ENCODE measurements around the gene ICE1. TPM values are rescaled to one million over a fixed set of nuclear protein-coding genes. Genes with fewer than 3 reads are reported as not detected.

ICE1 gene
- polyA plus RNA-seq, 2 of the 4 experiments (the other 2 are of a cell fraction): 16.3 to 33.1 TPM

DNA sequence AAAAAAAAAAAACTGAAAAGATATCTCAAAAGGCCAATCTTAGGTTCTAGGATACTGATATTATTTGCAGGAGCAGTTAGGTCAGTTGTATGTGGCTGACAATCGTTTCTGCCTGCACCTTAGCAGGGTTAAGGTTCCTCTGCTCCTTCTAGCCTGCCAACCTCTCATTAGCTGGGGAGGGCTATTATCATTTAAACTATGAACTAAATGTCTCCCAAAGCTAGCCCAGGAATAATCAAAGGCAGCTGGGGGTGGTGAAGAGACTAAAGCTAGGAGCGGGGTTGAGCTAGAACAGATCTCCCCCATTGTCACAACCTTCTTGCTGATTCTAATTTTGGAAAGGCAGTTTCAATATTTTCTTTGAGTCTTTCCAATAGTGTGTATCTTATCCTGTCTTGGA, 99.9 kb downstream of the ICE1 start:
- Histone ChIP-seq H3K9me3 (peaks cover 3% of the 10 kb centered on the region; the same call in 1 of the 3 replicates), H3K4me1 (no peaks in the 10 kb centered on the region), H3K4me3 (no peak overlapping the region), H3K27ac (no peak overlapping the region), H3K4me2 (no peak overlapping the region)
- FAIRE-seq (no peak), DNase-seq (ENCODE audit: low read depth in 1 of 2, low spot score in 1 of 2) (no peak), ATAC-seq (no peak)
- ChIA-PET CTCF (no interaction called here), POLR2A (no interaction called here)
- TF ChIP-seq KDM5A (IDR thresholded peaks at IDR 0.05) (no peak), PHF8 (IDR thresholded peaks at IDR 0.05; ENCODE audit: borderline replicate concordance, low read depth) (no peak), RAD21 (conservative IDR thresholded peaks at IDR 0.05 in 1 of 2, IDR thresholded peaks at IDR 0.05 in 1 of 2) (no peak)
- 44% methylated on average over 2 of the region's 2 CpGs for WGBS (ENCODE audit: missing lambda C conversion rate)

DNA sequence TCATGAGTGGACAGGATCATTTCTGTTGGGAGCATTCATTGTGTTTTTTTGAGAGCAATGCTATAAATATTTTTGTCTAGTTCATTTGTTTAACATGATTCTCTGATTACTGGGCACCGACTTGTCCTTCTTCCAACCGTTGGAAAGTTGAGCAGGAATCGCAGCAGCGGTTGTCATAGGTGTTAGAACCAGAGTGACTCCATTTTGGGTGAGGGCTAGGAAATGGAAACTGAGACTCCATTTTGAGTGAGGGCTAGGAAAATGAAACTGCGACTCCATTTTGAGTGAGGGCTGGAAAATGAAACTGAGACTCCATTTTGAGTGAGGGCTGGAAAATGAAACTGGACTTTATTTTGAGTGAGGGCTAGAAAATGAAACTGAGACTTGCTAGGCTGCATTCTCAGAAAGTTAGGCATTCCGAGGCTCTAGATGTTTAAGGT, 100.6 kb downstream of the ICE1 start:
- TF ChIP-seq ZSCAN20 (CRISPR knock-in tag; IDR thresholded peaks at IDR 0.05) (peak; percentile 91), KDM1A (IDR thresholded peaks at IDR 0.05; ENCODE audit: low read depth) (no peak), ZNF302 (CRISPR knock-in tag; IDR thresholded peaks at IDR 0.05) (peak; percentile 92), FOXS1 (CRISPR knock-in tag; IDR thresholded peaks at IDR 0.05) (peak; percentile 63; the same call in 1 of the 2 replicates), HOXB5 (CRISPR knock-in tag; IDR thresholded peaks at IDR 0.05) (peak; percentile 82; the same call in 1 of the 2 replicates), HOXB13 (CRISPR knock-in tag; IDR thresholded peaks at IDR 0.05; ENCODE audit: low read depth) (peak; percentile 85; the same call in 1 of the 2 replicates), EHF (CRISPR knock-in tag; IDR thresholded peaks at IDR 0.05) (peak; percentile 86; the same call in 1 of the 2 replicates), NPAS2 (CRISPR knock-in tag; IDR thresholded peaks at IDR 0.05; ENCODE audit: borderline replicate concordance) (peak; percentile 39; the same call in 1 of the 2 replicates), HEYL (CRISPR knock-in tag; IDR thresholded peaks at IDR 0.05) (0 out of 2 replicates have a peak, but pooled peaks have one; percentile 46), RAD21 (conservative IDR thresholded peaks at IDR 0.05 in 1 of 2, IDR thresholded peaks at IDR 0.05 in 1 of 2) (no peak)
- TF ChIP-seq, protein P1, sequence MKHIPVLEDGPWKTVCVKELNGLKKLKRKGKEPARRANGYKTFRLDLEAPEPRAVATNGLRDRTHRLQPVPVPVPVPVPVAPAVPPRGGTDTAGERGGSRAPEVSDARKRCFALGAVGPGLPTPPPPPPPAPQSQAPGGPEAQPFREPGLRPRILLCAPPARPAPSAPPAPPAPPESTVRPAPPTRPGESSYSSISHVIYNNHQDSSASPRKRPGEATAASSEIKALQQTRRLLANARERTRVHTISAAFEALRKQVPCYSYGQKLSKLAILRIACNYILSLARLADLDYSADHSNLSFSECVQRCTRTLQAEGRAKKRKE (CRISPR knock-in tag; IDR thresholded peaks at IDR 0.05; ENCODE audit: low read depth): peak; percentile 91
- CTCF ChIA-PET: no interaction called here
- 48% methylated on average over 6 of the region's 6 CpGs for WGBS (ENCODE audit: missing lambda C conversion rate)
- H3K9me3 ChIP-seq: peaks cover 3% of the 10 kb centered on the region; the same call in 1 of the 3 replicates
- DNase-seq (ENCODE audit: low read depth in 1 of 2, low spot score in 1 of 2) (peak in 1 of 2 experiments; percentile 32), FAIRE-seq (no peak), ATAC-seq (peak in 1 of 2 experiments; percentile 51; a peak in 2 of 6 replicates)
- peak overlapping the region; percentile 28; the same call in 1 of the 3 replicates for H3K4me2 ChIP-seq
- no peaks in the 10 kb centered on the region for H3K4me1 ChIP-seq
- no peak overlapping the region for H3K4me3 ChIP-seq
- POLR2A ChIA-PET: no interaction called here
- no peak overlapping the region for H3K27ac ChIP-seq

DNA sequence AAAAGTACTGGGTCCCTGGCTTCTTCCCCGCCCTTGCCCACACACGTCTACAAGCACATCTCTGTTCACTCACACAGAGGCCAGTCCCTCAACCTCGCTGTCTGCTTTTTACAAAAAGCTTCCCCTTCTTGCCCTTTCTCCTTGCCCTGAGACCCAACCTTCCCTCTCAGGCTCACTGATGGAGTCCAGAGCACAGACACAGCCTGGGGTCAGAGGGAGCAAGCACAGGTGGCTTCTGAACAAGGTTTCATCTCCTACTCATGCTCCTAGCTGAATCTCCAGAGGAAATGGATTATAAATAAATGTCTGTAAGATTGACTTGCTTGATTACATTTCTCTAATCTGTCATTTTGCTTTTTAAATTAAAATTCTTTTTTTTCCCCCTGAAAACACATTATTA, 101.8 kb downstream of the ICE1 start:
- H3K27ac ChIP-seq: no peak overlapping the region
- TF ChIP-seq ESRRA (IDR thresholded peaks at IDR 0.05; ENCODE audit: borderline replicate concordance, low read length): no peak
- no peak for DNase-seq (ENCODE audit: low read depth in 1 of 2, low spot score in 1 of 2)
- H3K4me3 ChIP-seq: no peak overlapping the region
- no peak for ATAC-seq
- WGBS (ENCODE audit: missing lambda C conversion rate): 26% methylated on average over 3 of the region's 3 CpGs
- H3K9me3 ChIP-seq: peaks cover 6% of the 10 kb centered on the region; the same call in 2 of the 3 replicates
- ChIA-PET POLR2A (no interaction called here), CTCF (interaction anchor here (1.0 kb wide), 1 partner anchor 1058 kb away, joined by 3 read pairs; no protein-coding TSS in a partner anchor)
- no peaks in the 10 kb centered on the region for H3K4me1 ChIP-seq
- H3K4me2 ChIP-seq: no peak overlapping the region
- FAIRE-seq: no peak

DNA sequence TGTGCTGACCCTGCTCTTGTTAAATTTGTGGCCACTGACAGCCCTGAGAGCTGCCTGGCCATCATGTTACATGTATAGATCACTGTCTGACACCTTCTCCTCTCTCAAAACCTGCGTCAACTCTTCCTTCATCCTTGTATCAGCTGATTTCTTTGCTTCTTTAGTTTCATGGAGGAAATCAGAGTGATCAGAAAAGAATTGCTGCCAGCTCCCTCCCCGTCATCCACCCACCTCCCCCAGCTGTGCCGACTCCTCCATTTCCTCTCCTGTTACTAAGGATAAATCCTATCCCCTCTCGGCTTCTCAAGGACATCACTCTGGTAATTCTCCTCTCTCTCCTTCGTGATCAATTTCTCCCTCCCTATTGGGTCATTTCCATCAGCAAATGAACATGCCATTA, 108.9 kb downstream of the ICE1 start:
- FAIRE-seq (no peak), DNase-seq (ENCODE audit: low read depth in 1 of 2, low spot score in 1 of 2) (no peak), ATAC-seq (no peak)
- Histone ChIP-seq H3K4me2 (no peak overlapping the region), H3K4me1 (no peaks in the 10 kb centered on the region), H3K4me3 (no peak overlapping the region), H3K9me3 (peaks cover 3% of the 10 kb centered on the region; the same call in 1 of the 3 replicates), H3K27ac (no peak overlapping the region)
- CTCF ChIA-PET: no interaction called here
- TF ChIP-seq KDM5A (IDR thresholded peaks at IDR 0.05) (no peak), MAFK (IDR thresholded peaks at IDR 0.05; ENCODE audit: partially characterized antibody) (no peak), TP53 (CRISPR knock-in tag; IDR thresholded peaks at IDR 0.05) (no peak), HOXB5 (CRISPR knock-in tag; IDR thresholded peaks at IDR 0.05) (no peak), CHD4 (IDR thresholded peaks at IDR 0.05; ENCODE audit: borderline replicate concordance) (no peak), PHF8 (IDR thresholded peaks at IDR 0.05; ENCODE audit: borderline replicate concordance, low read depth) (no peak), POLR2AphosphoS2 (conservative IDR thresholded peaks at IDR 0.05; ENCODE audit: low read length) (no peak), FOSL2 (IDR thresholded peaks at IDR 0.05) (no peak), FOSL2 (CRISPR knock-in tag; IDR thresholded peaks at IDR 0.05) (no peak), JUNB (IDR thresholded peaks at IDR 0.05) (no peak), CBX8 (IDR thresholded peaks at IDR 0.05) (no peak), FOXS1 (CRISPR knock-in tag; IDR thresholded peaks at IDR 0.05) (no peak)
- TF ChIP-seq, protein P2, sequence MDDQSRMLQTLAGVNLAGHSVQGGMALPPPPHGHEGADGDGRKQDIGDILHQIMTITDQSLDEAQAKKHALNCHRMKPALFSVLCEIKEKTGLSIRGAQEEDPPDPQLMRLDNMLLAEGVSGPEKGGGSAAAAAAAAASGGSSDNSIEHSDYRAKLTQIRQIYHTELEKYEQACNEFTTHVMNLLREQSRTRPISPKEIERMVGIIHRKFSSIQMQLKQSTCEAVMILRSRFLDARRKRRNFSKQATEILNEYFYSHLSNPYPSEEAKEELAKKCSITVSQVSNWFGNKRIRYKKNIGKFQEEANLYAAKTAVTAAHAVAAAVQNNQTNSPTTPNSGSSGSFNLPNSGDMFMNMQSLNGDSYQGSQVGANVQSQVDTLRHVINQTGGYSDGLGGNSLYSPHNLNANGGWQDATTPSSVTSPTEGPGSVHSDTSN (IDR thresholded peaks at IDR 0.05): no peak
- TF ChIP-seq, protein P3, sequence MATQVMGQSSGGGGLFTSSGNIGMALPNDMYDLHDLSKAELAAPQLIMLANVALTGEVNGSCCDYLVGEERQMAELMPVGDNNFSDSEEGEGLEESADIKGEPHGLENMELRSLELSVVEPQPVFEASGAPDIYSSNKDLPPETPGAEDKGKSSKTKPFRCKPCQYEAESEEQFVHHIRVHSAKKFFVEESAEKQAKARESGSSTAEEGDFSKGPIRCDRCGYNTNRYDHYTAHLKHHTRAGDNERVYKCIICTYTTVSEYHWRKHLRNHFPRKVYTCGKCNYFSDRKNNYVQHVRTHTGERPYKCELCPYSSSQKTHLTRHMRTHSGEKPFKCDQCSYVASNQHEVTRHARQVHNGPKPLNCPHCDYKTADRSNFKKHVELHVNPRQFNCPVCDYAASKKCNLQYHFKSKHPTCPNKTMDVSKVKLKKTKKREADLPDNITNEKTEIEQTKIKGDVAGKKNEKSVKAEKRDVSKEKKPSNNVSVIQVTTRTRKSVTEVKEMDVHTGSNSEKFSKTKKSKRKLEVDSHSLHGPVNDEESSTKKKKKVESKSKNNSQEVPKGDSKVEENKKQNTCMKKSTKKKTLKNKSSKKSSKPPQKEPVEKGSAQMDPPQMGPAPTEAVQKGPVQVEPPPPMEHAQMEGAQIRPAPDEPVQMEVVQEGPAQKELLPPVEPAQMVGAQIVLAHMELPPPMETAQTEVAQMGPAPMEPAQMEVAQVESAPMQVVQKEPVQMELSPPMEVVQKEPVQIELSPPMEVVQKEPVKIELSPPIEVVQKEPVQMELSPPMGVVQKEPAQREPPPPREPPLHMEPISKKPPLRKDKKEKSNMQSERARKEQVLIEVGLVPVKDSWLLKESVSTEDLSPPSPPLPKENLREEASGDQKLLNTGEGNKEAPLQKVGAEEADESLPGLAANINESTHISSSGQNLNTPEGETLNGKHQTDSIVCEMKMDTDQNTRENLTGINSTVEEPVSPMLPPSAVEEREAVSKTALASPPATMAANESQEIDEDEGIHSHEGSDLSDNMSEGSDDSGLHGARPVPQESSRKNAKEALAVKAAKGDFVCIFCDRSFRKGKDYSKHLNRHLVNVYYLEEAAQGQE (IDR thresholded peaks at IDR 0.05): no peak
- WGBS (ENCODE audit: missing lambda C conversion rate): 12% methylated on average over 5 of the region's 5 CpGs
- POLR2A ChIA-PET: no interaction called here

Data from A549 (cell line).